Measurements from ENCODE around the gene DMD. TPM values are rescaled to one million over a fixed set of nuclear protein-coding genes. Genes with fewer than 3 reads are reported as not detected.

The DMD gene
- total RNA-seq, 1 donor from 2014 or later: 1.7 TPM

GRCh38 chrX:32495855-32496254, 715.5 kb downstream of the DMD start:
- no peaks in the 10 kb centered on the region for H3K27me3 Mint-ChIP-seq (ENCODE audit: unreplicated experiment)
- H3K4me3 Mint-ChIP-seq (ENCODE audit: unreplicated experiment): no peak overlapping the region
- no peak overlapping the region for H3K27ac Mint-ChIP-seq (ENCODE audit: unreplicated experiment)
- no peaks in the 10 kb centered on the region for H3K36me3 Mint-ChIP-seq (ENCODE audit: unreplicated experiment)
- TF ChIP-seq CTCF (IDR thresholded peaks at IDR 0.05; ENCODE audit: partially characterized antibody, unreplicated experiment): no peak
- H3K9me3 Mint-ChIP-seq (ENCODE audit: unreplicated experiment): no peaks in the 10 kb centered on the region
- no peaks in the 10 kb centered on the region for H3K4me1 Mint-ChIP-seq (ENCODE audit: low read depth, unreplicated experiment)
- DNase-seq: no peak

DNA sequence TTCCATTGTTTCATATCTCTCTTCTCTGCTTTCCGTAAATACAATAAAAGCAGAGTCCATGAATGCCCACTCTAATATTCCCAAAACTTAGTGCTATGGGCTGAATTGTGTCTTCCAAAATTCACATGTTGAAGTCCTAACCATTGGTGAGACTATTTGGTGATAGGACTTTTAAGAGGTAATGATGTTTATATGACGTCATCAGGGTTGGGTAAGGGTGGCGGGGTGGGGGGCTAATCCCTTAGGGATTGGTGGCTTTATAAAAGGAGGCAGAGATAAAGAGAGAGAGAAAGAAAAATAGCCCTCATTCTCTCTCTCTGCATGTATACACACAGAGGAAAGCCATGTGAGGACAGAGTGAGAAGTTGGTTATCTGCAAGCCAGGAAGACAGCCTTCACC, 722.2 kb downstream of the DMD start:
- no peak for TF ChIP-seq CTCF (IDR thresholded peaks at IDR 0.05; ENCODE audit: partially characterized antibody, unreplicated experiment)
- H3K27ac Mint-ChIP-seq (ENCODE audit: unreplicated experiment): no peak overlapping the region
- H3K27me3 Mint-ChIP-seq (ENCODE audit: unreplicated experiment): peaks cover 2% of the 10 kb centered on the region
- no peaks in the 10 kb centered on the region for H3K36me3 Mint-ChIP-seq (ENCODE audit: unreplicated experiment)
- no peak for DNase-seq
- H3K9me3 Mint-ChIP-seq (ENCODE audit: unreplicated experiment): peaks cover 2% of the 10 kb centered on the region
- no peak overlapping the region for H3K4me3 Mint-ChIP-seq (ENCODE audit: unreplicated experiment)
- no peaks in the 10 kb centered on the region for H3K4me1 Mint-ChIP-seq (ENCODE audit: low read depth, unreplicated experiment)

DNA sequence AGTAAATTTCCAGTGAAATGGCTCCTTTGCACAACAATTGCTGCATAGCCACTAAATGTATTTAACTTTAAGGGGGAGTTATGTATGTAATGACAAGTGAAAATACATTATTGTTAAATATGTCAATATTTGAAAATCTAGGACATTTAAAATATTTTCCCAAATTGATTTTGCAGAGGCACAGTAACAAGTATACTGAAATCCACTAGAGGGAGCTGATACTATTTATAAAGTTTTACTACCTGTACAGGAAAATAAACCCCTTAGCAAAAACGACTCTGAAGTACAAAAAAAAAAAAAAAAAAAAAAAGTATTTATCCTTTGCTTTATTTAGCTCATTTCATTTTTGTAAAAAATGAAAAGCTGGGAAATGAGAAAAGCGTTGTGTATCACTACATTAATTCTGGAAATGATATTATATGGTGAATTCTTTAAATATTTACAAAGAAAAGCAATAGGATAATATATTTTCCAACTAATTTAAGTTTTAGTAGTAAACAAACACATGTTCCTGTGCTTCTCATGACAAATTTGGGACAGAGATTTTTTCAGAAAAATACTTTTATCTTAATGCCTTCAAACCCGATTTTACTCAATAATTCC, 727.7 kb downstream of the DMD start:
- Mint-ChIP-seq H3K36me3 (ENCODE audit: unreplicated experiment) (no peaks in the 10 kb centered on the region), H3K27ac (ENCODE audit: unreplicated experiment) (no peak overlapping the region), H3K27me3 (ENCODE audit: unreplicated experiment) (no peaks in the 10 kb centered on the region), H3K4me3 (ENCODE audit: unreplicated experiment) (no peak overlapping the region), H3K4me1 (ENCODE audit: low read depth, unreplicated experiment) (no peaks in the 10 kb centered on the region), H3K9me3 (ENCODE audit: unreplicated experiment) (no peaks in the 10 kb centered on the region)
- no peak for DNase-seq
- peak; percentile 43 for TF ChIP-seq CTCF (IDR thresholded peaks at IDR 0.05; ENCODE audit: partially characterized antibody, unreplicated experiment)

GRCh38 chrX:32480019-32480418, 731.3 kb downstream of the DMD start:
- no peaks in the 10 kb centered on the region for H3K36me3 Mint-ChIP-seq (ENCODE audit: unreplicated experiment)
- no peaks in the 10 kb centered on the region for H3K4me1 Mint-ChIP-seq (ENCODE audit: low read depth, unreplicated experiment)
- no peaks in the 10 kb centered on the region for H3K9me3 Mint-ChIP-seq (ENCODE audit: unreplicated experiment)
- H3K27ac Mint-ChIP-seq (ENCODE audit: unreplicated experiment): no peak overlapping the region
- no peak for TF ChIP-seq CTCF (IDR thresholded peaks at IDR 0.05; ENCODE audit: partially characterized antibody, unreplicated experiment)
- H3K4me3 Mint-ChIP-seq (ENCODE audit: unreplicated experiment): no peak overlapping the region
- H3K27me3 Mint-ChIP-seq (ENCODE audit: unreplicated experiment): no peaks in the 10 kb centered on the region
- DNase-seq: no peak

DNA sequence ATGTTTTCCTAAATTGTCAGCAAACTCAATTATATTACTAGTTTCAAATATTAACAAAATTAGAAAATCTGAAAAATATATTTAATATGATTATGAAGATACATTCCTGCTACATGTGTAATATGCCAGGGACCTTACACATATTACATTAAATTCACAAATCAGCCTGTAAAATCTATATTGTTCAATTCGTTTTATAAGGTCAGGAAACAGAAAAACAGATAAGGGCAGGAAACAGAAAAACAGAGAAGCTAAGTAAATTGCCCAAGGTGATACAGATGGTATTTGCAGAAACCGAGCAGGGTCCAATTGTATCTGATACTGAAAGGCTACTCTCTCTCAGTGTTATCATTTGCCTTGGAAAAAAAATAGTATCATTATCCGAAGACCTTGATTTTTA, 739.0 kb downstream of the DMD start:
- no peaks in the 10 kb centered on the region for H3K36me3 Mint-ChIP-seq (ENCODE audit: unreplicated experiment)

More for the DNA sequence above, 739.0 kb downstream of the DMD start:
- Mint-ChIP-seq H3K9me3 (ENCODE audit: unreplicated experiment) (no peaks in the 10 kb centered on the region), H3K27me3 (ENCODE audit: unreplicated experiment) (no peaks in the 10 kb centered on the region), H3K27ac (ENCODE audit: unreplicated experiment) (no peak overlapping the region), H3K4me3 (ENCODE audit: unreplicated experiment) (no peak overlapping the region), H3K4me1 (ENCODE audit: low read depth, unreplicated experiment) (no peaks in the 10 kb centered on the region)
- DNase-seq: no peak
- no peak for TF ChIP-seq CTCF (IDR thresholded peaks at IDR 0.05; ENCODE audit: partially characterized antibody, unreplicated experiment)
